ENCODE measurements around the gene SLC12A5. TPM values are rescaled to one million over a fixed set of nuclear protein-coding genes. Genes with fewer than 3 reads are reported as not detected.

Gene SLC12A5
- total RNA-seq, 1 donor from 2014 or later, result 9.6 TPM

DNA sequence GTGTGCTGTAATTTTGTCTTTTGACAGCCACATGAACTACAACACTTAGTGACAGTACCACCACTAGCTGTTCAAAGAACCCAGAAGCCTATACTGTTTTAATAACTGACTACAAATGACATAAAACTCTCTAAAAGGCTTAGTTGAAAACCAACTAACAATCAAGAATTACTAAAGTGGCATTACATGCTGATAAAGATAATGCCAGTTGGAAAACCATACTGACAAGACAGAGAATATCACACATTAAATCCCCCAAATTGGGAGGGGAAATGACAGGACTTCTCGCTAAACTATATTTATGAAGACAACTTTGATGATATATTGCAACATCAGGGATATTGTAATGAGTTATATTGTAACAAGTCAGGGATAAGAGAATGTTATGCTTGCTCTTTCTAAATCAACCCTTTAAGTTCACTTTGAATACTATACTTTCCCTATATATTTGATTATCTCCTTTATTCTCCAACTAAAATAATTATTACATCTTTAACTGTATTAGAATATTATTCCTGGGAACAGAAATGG lies 54.6 kb downstream of the SLC12A5 start:
- Mint-ChIP-seq H3K9me3 (no peaks in the 10 kb centered on the region), H3K4me3 (no peak overlapping the region), H3K36me3 (ENCODE audit: low read depth) (no peaks in the 10 kb centered on the region), H3K27ac (ENCODE audit: unreplicated experiment) (no peak overlapping the region), H3K27me3 (ENCODE audit: low read depth) (no peaks in the 10 kb centered on the region), H3K4me1 (peaks cover 54% of the 10 kb centered on the region)
- DNase-seq (ENCODE audit: low read depth, low spot score), result no peak
- TF ChIP-seq, protein P1, sequence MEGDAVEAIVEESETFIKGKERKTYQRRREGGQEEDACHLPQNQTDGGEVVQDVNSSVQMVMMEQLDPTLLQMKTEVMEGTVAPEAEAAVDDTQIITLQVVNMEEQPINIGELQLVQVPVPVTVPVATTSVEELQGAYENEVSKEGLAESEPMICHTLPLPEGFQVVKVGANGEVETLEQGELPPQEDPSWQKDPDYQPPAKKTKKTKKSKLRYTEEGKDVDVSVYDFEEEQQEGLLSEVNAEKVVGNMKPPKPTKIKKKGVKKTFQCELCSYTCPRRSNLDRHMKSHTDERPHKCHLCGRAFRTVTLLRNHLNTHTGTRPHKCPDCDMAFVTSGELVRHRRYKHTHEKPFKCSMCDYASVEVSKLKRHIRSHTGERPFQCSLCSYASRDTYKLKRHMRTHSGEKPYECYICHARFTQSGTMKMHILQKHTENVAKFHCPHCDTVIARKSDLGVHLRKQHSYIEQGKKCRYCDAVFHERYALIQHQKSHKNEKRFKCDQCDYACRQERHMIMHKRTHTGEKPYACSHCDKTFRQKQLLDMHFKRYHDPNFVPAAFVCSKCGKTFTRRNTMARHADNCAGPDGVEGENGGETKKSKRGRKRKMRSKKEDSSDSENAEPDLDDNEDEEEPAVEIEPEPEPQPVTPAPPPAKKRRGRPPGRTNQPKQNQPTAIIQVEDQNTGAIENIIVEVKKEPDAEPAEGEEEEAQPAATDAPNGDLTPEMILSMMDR (conservative IDR thresholded peaks at IDR 0.05), result no peak

DNA sequence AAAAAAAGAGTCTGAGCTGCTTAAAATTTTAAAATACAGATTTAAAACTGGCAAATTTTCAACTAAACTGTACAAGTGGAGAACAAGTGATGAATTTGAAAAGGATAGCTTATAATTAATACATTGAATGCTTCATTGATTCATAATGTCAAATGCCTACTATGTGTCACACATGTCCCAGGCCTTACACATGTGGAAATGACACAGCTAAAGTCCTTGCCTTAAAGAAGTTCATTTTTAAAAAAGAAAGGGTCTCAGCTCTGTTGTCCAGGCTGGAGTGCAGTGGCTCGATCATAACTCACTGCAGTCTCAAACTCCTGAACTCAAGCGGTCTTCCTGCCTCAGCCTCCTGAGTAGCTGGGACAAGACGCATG lies 55.8 kb downstream of the SLC12A5 start:
- H3K4me1 Mint-ChIP-seq, result peaks cover 45% of the 10 kb centered on the region

GRCh38 chr20:46085179-46085851 lies 56.3 kb downstream of the SLC12A5 start:
- H3K9me3 Mint-ChIP-seq, result no peaks in the 10 kb centered on the region
- no peak overlapping the region for H3K27ac Mint-ChIP-seq (ENCODE audit: unreplicated experiment)
- H3K4me1 Mint-ChIP-seq, result peaks cover 45% of the 10 kb centered on the region
- DNase-seq (ENCODE audit: low read depth, low spot score), result no peak
- H3K4me3 Mint-ChIP-seq, result peak overlapping the region; percentile 61
- no peaks in the 10 kb centered on the region for H3K27me3 Mint-ChIP-seq (ENCODE audit: low read depth)
- H3K36me3 Mint-ChIP-seq (ENCODE audit: low read depth), result no peaks in the 10 kb centered on the region
- TF ChIP-seq, protein P1 (conservative IDR thresholded peaks at IDR 0.05), result no peak

More for the DNA sequence above, 55.8 kb downstream of the SLC12A5 start:
- H3K36me3 Mint-ChIP-seq (ENCODE audit: low read depth), result no peaks in the 10 kb centered on the region
- TF ChIP-seq, protein P1 (conservative IDR thresholded peaks at IDR 0.05), result no peak
- H3K27ac Mint-ChIP-seq (ENCODE audit: unreplicated experiment), result no peak overlapping the region
- H3K4me3 Mint-ChIP-seq, result peak overlapping the region; percentile 50
- no peak for DNase-seq (ENCODE audit: low read depth, low spot score)
- H3K27me3 Mint-ChIP-seq (ENCODE audit: low read depth), result no peaks in the 10 kb centered on the region
- no peaks in the 10 kb centered on the region for H3K9me3 Mint-ChIP-seq

GRCh38 chr20:46087161-46087560 lies 58.1 kb downstream of the SLC12A5 start:
- H3K4me1 Mint-ChIP-seq, result peaks cover 50% of the 10 kb centered on the region
- TF ChIP-seq, protein P1 (conservative IDR thresholded peaks at IDR 0.05), result peak; percentile 58
- peak overlapping the region; percentile 92 for H3K4me3 Mint-ChIP-seq
- no peak overlapping the region for H3K27ac Mint-ChIP-seq (ENCODE audit: unreplicated experiment)
- H3K36me3 Mint-ChIP-seq (ENCODE audit: low read depth), result no peaks in the 10 kb centered on the region
- H3K9me3 Mint-ChIP-seq, result no peaks in the 10 kb centered on the region
- H3K27me3 Mint-ChIP-seq (ENCODE audit: low read depth), result no peaks in the 10 kb centered on the region
- no peak for DNase-seq (ENCODE audit: low read depth, low spot score)

- Mint-ChIP-seq H3K36me3 (ENCODE audit: low read depth) (no peaks in the 10 kb centered on the region), H3K9me3 (no peaks in the 10 kb centered on the region), H3K4me1 (peaks cover 42% of the 10 kb centered on the region), H3K4me3 (peak overlapping the region; percentile 92), H3K27ac (ENCODE audit: unreplicated experiment) (no peak overlapping the region), H3K27me3 (ENCODE audit: low read depth) (no peaks in the 10 kb centered on the region)
- TF ChIP-seq, protein P1 (conservative IDR thresholded peaks at IDR 0.05), result no peak
- no peak for DNase-seq (ENCODE audit: low read depth, low spot score)
These were observed 59.6 kb downstream of the SLC12A5 start for GRCh38 chr20:46088409-46089166.
